Activated CD4-positive, alpha-beta memory T cell treated with anti-CD3 and anti-CD28 coated beads for 36 hours (primary cell): Measurements from ENCODE around the gene NLK. TPM values are rescaled to one million over a fixed set of nuclear protein-coding genes. Genes with fewer than 3 reads are reported as not detected.
"Not testable (repeated sequence)": the region's sequence is repeated elsewhere in the genome, so short reads cannot be mapped to it uniquely, and the experiment has no call there.

Source experiments
- CTCF ChIA-PET: fragments of 350-600 bp; sonication (Branson Sonifier 250); formaldehyde crosslinking; loops from one replicate; lab custom pipeline; 2021; ENCODE audit warnings: antibody characterized with exemption, inconsistent platforms; lab: Charles Lee
- POLR2A ChIA-PET: fragments of 350-600 bp; sonication (Branson Sonifier 250); formaldehyde crosslinking; loops from one replicate; lab custom pipeline; 2021; ENCODE audit warnings: antibody characterized with exemption; lab: Charles Lee
- DNase-seq: peaks from one replicate; pipeline ENCODE4 v3.0.0-alpha.2; 2020
- H3K27ac Mint-ChIP-seq: one replicate; pipeline ENCODE4 v1.8.0; 2021; ENCODE audit warnings: mixed read lengths
- H3K27me3 Mint-ChIP-seq: one replicate; pipeline ENCODE4 v1.8.0; 2021; ENCODE audit warnings: mixed read lengths
- H3K36me3 Mint-ChIP-seq: one replicate; pipeline ENCODE4 v1.8.0; 2021; ENCODE audit warnings: mixed read lengths
- H3K4me1 Mint-ChIP-seq: one replicate; pipeline ENCODE4 v1.8.0; 2021; ENCODE audit warnings: low read depth, mixed read lengths
- H3K4me3 Mint-ChIP-seq: one replicate; pipeline ENCODE4 v1.8.0; 2021; ENCODE audit warnings: mild to moderate bottlenecking, mixed read lengths
- H3K9me3 Mint-ChIP-seq: one replicate; pipeline ENCODE4 v1.8.0; 2021; ENCODE audit warnings: mixed read lengths
- intact Hi-C: fragments of 100-400 bp; cut with micrococcal nuclease; formaldehyde crosslinking; loops from one replicate; pipeline ENCODE4 v1.15.1; 2023
- total RNA-seq, 2 experiments: library from RNA; stranded (reverse); gene quantifications; one replicate each; pipeline ENCODE4 v1.2.3, GENCODE V29; 2021

Gene NLK
- total RNA-seq, 2 experiments from 2014 or later = 6.8 to 8.3 TPM

- intact Hi-C loops = no loop called here
- Mint-ChIP-seq H3K27ac (no peak overlapping the region), H3K9me3 (peaks cover 6% of the 10 kb centered on the region), H3K36me3 (peaks cover 14% of the 10 kb centered on the region), H3K4me1 (peaks cover 59% of the 10 kb centered on the region), H3K27me3 (no peaks in the 10 kb centered on the region), H3K4me3 (no peak overlapping the region)
- CTCF ChIA-PET = interaction anchor here (0.6 kb wide), 1 partner anchor 19 kb away, joined by 3 read pairs; no protein-coding TSS in a partner anchor
- POLR2A ChIA-PET = interaction anchor here (1.4 kb wide), 1 partner anchor 18 kb away, joined by 4 read pairs; no protein-coding TSS in a partner anchor
- DNase-seq = no peak
Measured at GRCh38 chr17:28076144-28076543, 33.7 kb downstream of the NLK start.

- CTCF ChIA-PET = interaction anchor here (0.8 kb wide), 1 partner anchor 174 kb away, joined by 4 read pairs; no protein-coding TSS in a partner anchor
- DNase-seq, H3K4me3 Mint-ChIP-seq, intact Hi-C loops, H3K27ac Mint-ChIP-seq, POLR2A ChIA-PET, H3K9me3 Mint-ChIP-seq, H3K36me3 Mint-ChIP-seq, H3K27me3 Mint-ChIP-seq: not testable (repeated sequence)
- peaks cover 49% of the 10 kb centered on the region for H3K4me1 Mint-ChIP-seq
Measured at GRCh38 chr17:28077140-28077539, 34.7 kb downstream of the NLK start.

GRCh38 chr17:28078341-28079229 lies 36.1 kb downstream of the NLK start:
- no peak for DNase-seq
- Mint-ChIP-seq H3K27me3 (no peaks in the 10 kb centered on the region), H3K27ac (no peak overlapping the region), H3K36me3 (peaks cover 6% of the 10 kb centered on the region), H3K9me3 (no peaks in the 10 kb centered on the region), H3K4me3 (no peak overlapping the region), H3K4me1 (peaks cover 36% of the 10 kb centered on the region)
- POLR2A ChIA-PET = no interaction called here
- intact Hi-C loops = no loop called here
- CTCF ChIA-PET = no interaction called here

GRCh38 chr17:28081467-28081866 lies 39.0 kb downstream of the NLK start:
- no peaks in the 10 kb centered on the region for H3K27me3 Mint-ChIP-seq
- no peak overlapping the region for H3K27ac Mint-ChIP-seq
- POLR2A ChIA-PET = no interaction called here
- H3K4me3 Mint-ChIP-seq = no peak overlapping the region
- no peak for DNase-seq
- peaks cover 9% of the 10 kb centered on the region for H3K36me3 Mint-ChIP-seq
- CTCF ChIA-PET = no interaction called here
- H3K4me1 Mint-ChIP-seq = peaks cover 27% of the 10 kb centered on the region
- no peaks in the 10 kb centered on the region for H3K9me3 Mint-ChIP-seq
- intact Hi-C loops = no loop called here

- intact Hi-C loops = no loop called here
- no peaks in the 10 kb centered on the region for H3K9me3 Mint-ChIP-seq
- ChIA-PET CTCF (no interaction called here), POLR2A (no interaction called here)
- DNase-seq = no peak
- peaks cover 6% of the 10 kb centered on the region for H3K36me3 Mint-ChIP-seq
- no peaks in the 10 kb centered on the region for H3K27me3 Mint-ChIP-seq
- H3K4me3 Mint-ChIP-seq = no peak overlapping the region
- H3K27ac Mint-ChIP-seq = no peak overlapping the region
- peaks cover 17% of the 10 kb centered on the region for H3K4me1 Mint-ChIP-seq
Measured at GRCh38 chr17:28085766-28086165, 43.3 kb downstream of the NLK start.

GRCh38 chr17:28086519-28086918 lies 44.0 kb downstream of the NLK start:
- intact Hi-C loops = no loop called here
- Mint-ChIP-seq H3K36me3 (peaks cover 6% of the 10 kb centered on the region), H3K27me3 (no peaks in the 10 kb centered on the region), H3K4me1 (peaks cover 18% of the 10 kb centered on the region), H3K4me3 (no peak overlapping the region), H3K27ac (no peak overlapping the region), H3K9me3 (no peaks in the 10 kb centered on the region)
- POLR2A ChIA-PET = no interaction called here
- CTCF ChIA-PET = no interaction called here
- no peak for DNase-seq

- Mint-ChIP-seq H3K4me1 (peaks cover 18% of the 10 kb centered on the region), H3K9me3 (no peaks in the 10 kb centered on the region), H3K4me3 (no peak overlapping the region), H3K27ac (no peak overlapping the region), H3K27me3 (no peaks in the 10 kb centered on the region), H3K36me3 (peaks cover 6% of the 10 kb centered on the region)
- CTCF ChIA-PET = no interaction called here
- POLR2A ChIA-PET = no interaction called here
- intact Hi-C loops = no loop called here
- no peak for DNase-seq
Measured at GRCh38 chr17:28087743-28088142, 45.3 kb downstream of the NLK start.

- Mint-ChIP-seq H3K9me3 (no peaks in the 10 kb centered on the region), H3K36me3 (peaks cover 3% of the 10 kb centered on the region), H3K27ac (no peak overlapping the region), H3K27me3 (no peaks in the 10 kb centered on the region), H3K4me3 (no peak overlapping the region), H3K4me1 (peaks cover 18% of the 10 kb centered on the region)
- CTCF ChIA-PET = interaction anchor here (1.4 kb wide), 1 partner anchor 161 kb away, joined by 5 read pairs; no protein-coding TSS in a partner anchor
- POLR2A ChIA-PET = no interaction called here
- intact Hi-C loops = no loop called here
- DNase-seq = no peak
Measured at GRCh38 chr17:28090551-28090950, 48.1 kb downstream of the NLK start.

GRCh38 chr17:28092088-28092487 lies 49.6 kb downstream of the NLK start:
- no peaks in the 10 kb centered on the region for H3K27me3 Mint-ChIP-seq
- no peak overlapping the region for H3K4me3 Mint-ChIP-seq
- CTCF ChIA-PET = no interaction called here
- peaks cover 12% of the 10 kb centered on the region for H3K4me1 Mint-ChIP-seq
- POLR2A ChIA-PET = no interaction called here
- H3K36me3 Mint-ChIP-seq = peaks cover 3% of the 10 kb centered on the region
- H3K9me3 Mint-ChIP-seq = no peaks in the 10 kb centered on the region
- no peak overlapping the region for H3K27ac Mint-ChIP-seq
- intact Hi-C loops = no loop called here
- no peak for DNase-seq

- Mint-ChIP-seq H3K36me3 (peaks cover 1% of the 10 kb centered on the region), H3K9me3 (no peaks in the 10 kb centered on the region), H3K27me3 (no peaks in the 10 kb centered on the region), H3K27ac (no peak overlapping the region), H3K4me1 (peaks cover 10% of the 10 kb centered on the region), H3K4me3 (no peak overlapping the region)
- intact Hi-C loops = no loop called here
- CTCF ChIA-PET = interaction anchor here (1.0 kb wide), 1 partner anchor 38 kb away, joined by 4 read pairs; no protein-coding TSS in a partner anchor
- DNase-seq = no peak
- POLR2A ChIA-PET = interaction anchor here (0.8 kb wide), 1 partner anchor 18 kb away, joined by 3 read pairs; no protein-coding TSS in a partner anchor
Measured at GRCh38 chr17:28093999-28094716, 51.7 kb downstream of the NLK start.

GRCh38 chr17:28096756-28097155 lies 54.3 kb downstream of the NLK start:
- Mint-ChIP-seq H3K27ac (no peak overlapping the region), H3K4me3 (no peak overlapping the region), H3K9me3 (no peaks in the 10 kb centered on the region), H3K27me3 (no peaks in the 10 kb centered on the region), H3K36me3 (peaks cover 8% of the 10 kb centered on the region), H3K4me1 (no peaks in the 10 kb centered on the region)
- no peak for DNase-seq
- ChIA-PET POLR2A (no interaction called here), CTCF (no interaction called here)
- intact Hi-C loops = no loop called here

GRCh38 chr17:28097254-28097653 lies 54.8 kb downstream of the NLK start:
- no peak overlapping the region for H3K4me3 Mint-ChIP-seq
- no peak overlapping the region for H3K27ac Mint-ChIP-seq
- H3K4me1 Mint-ChIP-seq = no peaks in the 10 kb centered on the region
- no peaks in the 10 kb centered on the region for H3K9me3 Mint-ChIP-seq
- DNase-seq = no peak
- ChIA-PET POLR2A (no interaction called here), CTCF (no interaction called here)
- H3K27me3 Mint-ChIP-seq = no peaks in the 10 kb centered on the region
- intact Hi-C loops = no loop called here
- peaks cover 8% of the 10 kb centered on the region for H3K36me3 Mint-ChIP-seq
